Measurements from ENCODE around the gene SLX4.
"Not testable (repeated sequence)": the region's sequence is repeated elsewhere in the genome, so short reads cannot be mapped to it uniquely, and the experiment has no call there.

SLX4 gene

GRCh38 chr16:3640632-3641501, 29.5 kb upstream of the SLX4 start:
- no peak for DNase-seq (ENCODE audit: low spot score)

GRCh38 chr16:3640207-3640606, 28.8 kb upstream of the SLX4 start:
- no peak for DNase-seq (ENCODE audit: low spot score)

- no peak for DNase-seq (ENCODE audit: low spot score)
Observed at GRCh38 chr16:3638916-3639644, 27.7 kb upstream of the SLX4 start.

- DNase-seq (ENCODE audit: low spot score): no peak
Observed at GRCh38 chr16:3637371-3637923, 26.0 kb upstream of the SLX4 start.

- peak; percentile 47 for DNase-seq (ENCODE audit: low spot score)
Observed at GRCh38 chr16:3625911-3626732, 14.7 kb upstream of the SLX4 start.

GRCh38 chr16:3625331-3625730, 13.9 kb upstream of the SLX4 start:
- no peak for DNase-seq (ENCODE audit: low spot score)

- no peak for DNase-seq (ENCODE audit: low spot score)
Observed at GRCh38 chr16:3623642-3624041, 12.2 kb upstream of the SLX4 start.

GRCh38 chr16:3618769-3619141, 7.3 kb upstream of the SLX4 start:
- no peak for DNase-seq (ENCODE audit: low spot score)

- DNase-seq (ENCODE audit: low spot score): no peak
Observed at GRCh38 chr16:3612510-3613466, 1.4 kb upstream of the SLX4 start.

- no peak for DNase-seq (ENCODE audit: low spot score)
Observed at GRCh38 chr16:3610698-3611145, 684 bp downstream of the SLX4 start.

GRCh38 chr16:3609895-3610697, 1.3 kb downstream of the SLX4 start:
- DNase-seq (ENCODE audit: low spot score): no peak

GRCh38 chr16:3608976-3609375, 2.4 kb downstream of the SLX4 start:
- DNase-seq (ENCODE audit: low spot score): not testable (repeated sequence)

- DNase-seq (ENCODE audit: low spot score): no peak
Observed at GRCh38 chr16:3608069-3608468, 3.3 kb downstream of the SLX4 start.

GRCh38 chr16:3607634-3608033, 3.8 kb downstream of the SLX4 start:
- no peak for DNase-seq (ENCODE audit: low spot score)

- DNase-seq (ENCODE audit: low spot score): peak; percentile 69
Observed at GRCh38 chr16:3607161-3607560, 4.2 kb downstream of the SLX4 start.

GRCh38 chr16:3606441-3606840, 5.0 kb downstream of the SLX4 start:
- DNase-seq (ENCODE audit: low spot score): no peak

GRCh38 chr16:3602320-3602653, 9.1 kb downstream of the SLX4 start:
- no peak for DNase-seq (ENCODE audit: low spot score)

- no peak for DNase-seq (ENCODE audit: low spot score)
Observed at GRCh38 chr16:3601614-3602319, 9.6 kb downstream of the SLX4 start.

GRCh38 chr16:3599922-3600321, 11.5 kb downstream of the SLX4 start:
- DNase-seq (ENCODE audit: low spot score): no peak

- DNase-seq (ENCODE audit: low spot score): no peak
Observed at GRCh38 chr16:3599121-3599520, 12.3 kb downstream of the SLX4 start.
